C4-2B (cell line): ENCODE data around the gene MRRF.

Experiments
- ZFX ChIP-seq: fragments of 450-650 bp; IDR thresholded peaks from 2 replicates; pipeline ENCODE4 v1.6.1; 2017
- TF ChIP-seq, protein P1 (sequence below): fragments of 450-650 bp; conservative IDR thresholded peaks from 2 replicates; pipeline ENCODE4 v1.5.1; 2017; ENCODE audit warnings: mild to moderate bottlenecking

- TF ChIP-seq, protein P1, sequence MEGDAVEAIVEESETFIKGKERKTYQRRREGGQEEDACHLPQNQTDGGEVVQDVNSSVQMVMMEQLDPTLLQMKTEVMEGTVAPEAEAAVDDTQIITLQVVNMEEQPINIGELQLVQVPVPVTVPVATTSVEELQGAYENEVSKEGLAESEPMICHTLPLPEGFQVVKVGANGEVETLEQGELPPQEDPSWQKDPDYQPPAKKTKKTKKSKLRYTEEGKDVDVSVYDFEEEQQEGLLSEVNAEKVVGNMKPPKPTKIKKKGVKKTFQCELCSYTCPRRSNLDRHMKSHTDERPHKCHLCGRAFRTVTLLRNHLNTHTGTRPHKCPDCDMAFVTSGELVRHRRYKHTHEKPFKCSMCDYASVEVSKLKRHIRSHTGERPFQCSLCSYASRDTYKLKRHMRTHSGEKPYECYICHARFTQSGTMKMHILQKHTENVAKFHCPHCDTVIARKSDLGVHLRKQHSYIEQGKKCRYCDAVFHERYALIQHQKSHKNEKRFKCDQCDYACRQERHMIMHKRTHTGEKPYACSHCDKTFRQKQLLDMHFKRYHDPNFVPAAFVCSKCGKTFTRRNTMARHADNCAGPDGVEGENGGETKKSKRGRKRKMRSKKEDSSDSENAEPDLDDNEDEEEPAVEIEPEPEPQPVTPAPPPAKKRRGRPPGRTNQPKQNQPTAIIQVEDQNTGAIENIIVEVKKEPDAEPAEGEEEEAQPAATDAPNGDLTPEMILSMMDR: no peak
- no peak for TF ChIP-seq ZFX
Measured at GRCh38 chr9:122216798-122217418, 47.8 kb upstream of the MRRF start.
